ENCODE results near the gene TMOD1. TPM values are rescaled to one million over a fixed set of nuclear protein-coding genes. Genes with fewer than 3 reads are reported as not detected.

TMOD1 gene
- total and polyA plus RNA-seq, 9 of the 15 experiments (the other 6 are each of a cell fraction or from before 2014, with no cell fraction given), result 7.1 to 41.2 (median 14.2) TPM

DNA sequence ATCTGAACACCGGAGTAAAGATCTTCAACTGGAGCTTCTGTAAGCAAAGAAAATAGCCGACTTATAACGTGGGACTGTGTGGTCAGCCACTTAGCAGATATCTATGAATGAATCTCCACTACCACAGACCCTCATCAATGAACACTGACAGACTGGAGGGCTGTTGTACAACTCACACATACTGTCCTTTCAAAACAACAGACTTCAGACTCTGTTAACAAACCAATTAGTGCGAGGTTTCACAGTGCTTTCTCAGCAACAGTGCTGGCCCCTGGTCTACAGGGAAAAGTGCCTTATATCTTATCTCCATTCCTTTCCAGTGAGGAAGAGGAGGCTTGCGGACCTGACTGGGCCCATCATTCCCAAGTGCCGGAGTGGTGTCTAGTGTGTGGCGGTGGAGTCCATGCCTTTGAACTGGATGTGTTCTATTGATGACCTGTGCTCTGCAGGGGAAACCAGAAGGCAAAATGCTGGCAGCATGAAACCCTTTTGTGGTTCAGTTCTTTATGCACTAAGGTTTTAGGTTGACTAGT, 97.9 kb downstream of the TMOD1 start:
- no peaks in the 10 kb centered on the region for H4K20me1 ChIP-seq (replicated peaks; ENCODE audit: control insufficient read depth, insufficient read depth, low read length)
- no peak for ATAC-seq
- no peaks in the 10 kb centered on the region for H3K9me3 ChIP-seq (replicated peaks; ENCODE audit: control insufficient read depth, insufficient read depth, low read depth, low read length)
- TF ChIP-seq ATF1 (CRISPR knock-in tag; IDR thresholded peaks at IDR 0.05), result no peak
- TF ChIP-seq ATF1 (tag; IDR thresholded peaks at IDR 0.05), result no peak
- TF ChIP-seq PHF20 (IDR thresholded peaks at IDR 0.05; ENCODE audit: partially characterized antibody), result no peak
- no peak for TF ChIP-seq PHTF2 (CRISPR knock-in tag; IDR thresholded peaks at IDR 0.05)
- no peak for TF ChIP-seq SNIP1 (IDR thresholded peaks at IDR 0.05; ENCODE audit: low read depth)
- TF ChIP-seq, protein P1, sequence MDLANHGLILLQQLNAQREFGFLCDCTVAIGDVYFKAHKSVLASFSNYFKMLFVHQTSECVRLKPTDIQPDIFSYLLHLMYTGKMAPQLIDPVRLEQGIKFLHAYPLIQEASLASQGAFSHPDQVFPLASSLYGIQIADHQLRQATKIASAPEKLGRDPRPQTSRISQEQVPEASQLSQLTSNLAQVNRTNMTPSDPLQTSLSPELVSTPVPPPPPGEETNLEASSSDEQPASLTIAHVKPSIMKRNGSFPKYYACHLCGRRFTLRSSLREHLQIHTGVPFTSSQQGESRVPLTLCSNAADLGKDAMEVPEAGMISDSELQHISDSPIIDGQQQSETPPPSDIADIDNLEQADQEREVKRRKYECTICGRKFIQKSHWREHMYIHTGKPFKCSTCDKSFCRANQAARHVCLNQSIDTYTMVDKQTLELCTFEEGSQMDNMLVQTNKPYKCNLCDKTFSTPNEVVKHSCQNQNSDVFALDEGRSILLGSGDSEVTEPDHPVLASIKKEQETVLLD (IDR thresholded peaks at IDR 0.05), result no peak
- no peak for TF ChIP-seq NBN (IDR thresholded peaks at IDR 0.05; ENCODE audit: low read depth)
- TF ChIP-seq CBX3 (IDR thresholded peaks at IDR 0.05; ENCODE audit: borderline replicate concordance in 1 of 2, low read length in 2 of 2), result no peak
- no peak for TF ChIP-seq HEY1 (CRISPR knock-in tag; IDR thresholded peaks at IDR 0.05; ENCODE audit: borderline replicate concordance)
- no peak for TF ChIP-seq RFX7 (CRISPR knock-in tag; IDR thresholded peaks at IDR 0.05)
- H3K79me2 ChIP-seq (ENCODE audit: control insufficient read depth, insufficient read depth, low read length), result no peaks in the 10 kb centered on the region
- POLR2A ChIA-PET, result interaction anchor here (1.0 to 1.6 kb wide), 4 partner anchors 10 to 126 kb away, joined by 3 to 10 read pairs (median 4); no protein-coding TSS in a partner anchor
- CTCF ChIA-PET (ENCODE audit: low intra/inter-chr PET ratio), result interaction anchor here (0.6 to 2.1 kb wide), 3 partner anchors 129 to 187 kb away, joined by 3 to 24 read pairs (median 10); partner anchors contain the start of gene TDRD7
- no TSS peak for BruUV-seq (replicated peaks)
- peaks cover 3% of the 10 kb centered on the region for H3K9me1 ChIP-seq (ENCODE audit: control insufficient read depth, insufficient read depth, low read length)
- peaks cover 0 to 6% of the 10 kb centered on the region in 2 experiments; a peak in 3 of 5 replicates for H3K4me1 ChIP-seq (replicated peaks in 1 of 2; ENCODE audit: control insufficient read depth in 2 of 2, insufficient read depth in 2 of 2, low read length in 2 of 2)
- H3K27ac ChIP-seq (ENCODE audit: extremely low read depth, low read depth, low read length), result no peak overlapping the region
- WGBS (ENCODE audit: insufficient coverage, low coverage, missing lambda C conversion rate), result 76% methylated on average over 7 of the region's 7 CpGs
- intact Hi-C loops (cut with micrococcal nuclease) (loop anchor here (5.0 kb wide), 1 partner anchor 742 kb away; no protein-coding TSS in a partner anchor), in situ Hi-C loops (cut with MboI) (no loop called here)
- FAIRE-seq, result no peak
- no peak for DNase-seq (ENCODE audit: extremely low read depth in 1 of 4, low spot score in 3 of 4)
- no peak overlapping the region for H3K9ac ChIP-seq (ENCODE audit: insufficient read depth in 1 of 2, low read depth in 2 of 2, low read length in 2 of 2)
- H2AFZ ChIP-seq (ENCODE audit: low read depth, low read length), result no peak overlapping the region
- no peak overlapping the region for H3K4me2 ChIP-seq (ENCODE audit: insufficient read depth, low read length)
- H3K4me3 ChIP-seq, result no peak overlapping the region
- no peaks in the 10 kb centered on the region for H3K27me3 ChIP-seq (ENCODE audit: control insufficient read depth in 2 of 2, insufficient read depth in 2 of 2, low read length in 2 of 2)
- peaks cover 71% of the 10 kb centered on the region for H3K36me3 ChIP-seq (ENCODE audit: control insufficient read depth, insufficient read depth, low read length)

Data from K562 (cell line).